Activated T-cell treated with anti-CD3 and anti-CD28 coated beads, Interleukin-2, amount 50 U/mL, for 1 hour (primary cell): ENCODE measurements around the gene CFAP100.

Experiments
- DNase-seq: peaks from one replicate; pipeline ENCODE4 v3.0.0-alpha.2; 2020

Gene CFAP100

GRCh38 chr3:126406389-126407296 is 11.9 kb downstream of the CFAP100 start:
- DNase-seq: no peak

DNA sequence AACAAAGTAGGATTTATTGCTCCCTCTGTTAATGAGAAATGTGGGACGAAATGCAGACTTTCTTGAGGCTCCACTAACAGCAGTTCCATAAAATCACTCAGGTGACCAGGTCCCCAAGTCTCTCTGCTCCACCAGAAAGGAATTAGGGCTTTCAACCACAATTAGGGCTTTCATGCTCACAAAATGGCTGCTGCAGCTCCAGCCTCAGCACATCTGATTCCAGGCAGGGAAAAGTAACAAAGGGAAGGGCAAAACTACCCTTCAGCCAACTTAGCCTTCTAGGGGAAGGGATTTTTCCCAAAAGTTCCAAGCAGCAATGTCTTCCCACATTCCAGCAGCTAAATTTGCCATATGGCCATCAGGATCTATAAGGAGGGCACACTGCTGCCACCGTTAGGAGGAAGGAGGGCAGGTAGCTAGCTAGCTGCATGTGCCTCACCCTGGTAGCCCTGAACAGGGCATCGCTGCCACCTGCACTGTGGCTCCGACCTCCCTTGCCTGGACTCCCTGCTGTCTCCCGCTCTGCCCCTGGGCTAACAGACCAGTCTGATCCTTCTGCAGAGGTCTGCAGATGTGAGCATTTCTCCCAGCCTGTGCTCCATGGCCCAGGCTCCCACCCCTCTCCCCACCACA is 12.8 kb downstream of the CFAP100 start:
- DNase-seq: no peak

- DNase-seq: no peak
Observed at GRCh38 chr3:126408099-126408498, 13.4 kb downstream of the CFAP100 start.

DNA sequence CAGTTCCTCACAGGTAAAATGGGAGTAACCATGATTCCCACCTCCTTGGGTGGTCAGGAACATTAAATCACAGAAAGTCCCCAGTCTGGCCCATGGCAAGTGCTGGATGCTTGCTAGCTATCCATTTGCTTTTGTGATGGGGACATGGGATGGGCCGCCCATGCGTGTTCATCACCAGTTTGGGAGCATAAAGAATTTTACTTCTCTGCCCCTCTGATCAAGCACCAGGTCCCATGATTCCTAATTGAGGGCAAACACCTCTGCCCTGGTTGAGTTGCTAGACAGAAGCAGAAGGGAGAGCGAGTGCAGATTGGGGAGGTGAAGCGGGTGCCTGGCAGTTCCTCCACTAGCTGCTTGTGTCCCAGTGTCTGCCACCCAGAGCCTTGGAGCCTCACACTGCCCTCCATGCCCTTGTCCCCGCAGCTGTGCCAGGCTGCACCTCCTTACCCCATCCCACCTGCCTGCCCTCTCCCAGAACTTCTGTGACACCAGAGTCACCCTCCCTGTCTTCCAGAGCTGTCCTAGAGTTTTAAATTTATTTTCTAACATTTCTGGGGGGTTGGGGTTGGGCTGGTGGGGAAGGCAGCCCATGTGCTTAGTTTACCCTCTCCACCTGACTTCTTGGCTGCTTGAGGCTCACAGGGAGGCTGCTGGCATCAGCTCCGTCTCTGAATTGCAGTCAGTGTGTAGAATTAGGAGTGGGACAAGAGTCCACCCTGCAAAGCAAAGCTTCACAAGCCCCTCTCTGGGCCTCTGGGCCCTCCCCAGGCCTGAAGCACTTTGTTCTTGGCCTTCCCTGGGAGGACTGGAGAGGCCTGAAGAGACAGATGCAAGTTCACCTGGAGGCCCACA is 18.4 kb downstream of the CFAP100 start:
- DNase-seq: no peak

GRCh38 chr3:126413693-126414080 is 19.0 kb downstream of the CFAP100 start:
- DNase-seq: no peak

- no peak for DNase-seq
Observed at GRCh38 chr3:126414406-126414805, 19.7 kb downstream of the CFAP100 start.

- no peak for DNase-seq
Observed at GRCh38 chr3:126414961-126415660, 20.4 kb downstream of the CFAP100 start.

DNA sequence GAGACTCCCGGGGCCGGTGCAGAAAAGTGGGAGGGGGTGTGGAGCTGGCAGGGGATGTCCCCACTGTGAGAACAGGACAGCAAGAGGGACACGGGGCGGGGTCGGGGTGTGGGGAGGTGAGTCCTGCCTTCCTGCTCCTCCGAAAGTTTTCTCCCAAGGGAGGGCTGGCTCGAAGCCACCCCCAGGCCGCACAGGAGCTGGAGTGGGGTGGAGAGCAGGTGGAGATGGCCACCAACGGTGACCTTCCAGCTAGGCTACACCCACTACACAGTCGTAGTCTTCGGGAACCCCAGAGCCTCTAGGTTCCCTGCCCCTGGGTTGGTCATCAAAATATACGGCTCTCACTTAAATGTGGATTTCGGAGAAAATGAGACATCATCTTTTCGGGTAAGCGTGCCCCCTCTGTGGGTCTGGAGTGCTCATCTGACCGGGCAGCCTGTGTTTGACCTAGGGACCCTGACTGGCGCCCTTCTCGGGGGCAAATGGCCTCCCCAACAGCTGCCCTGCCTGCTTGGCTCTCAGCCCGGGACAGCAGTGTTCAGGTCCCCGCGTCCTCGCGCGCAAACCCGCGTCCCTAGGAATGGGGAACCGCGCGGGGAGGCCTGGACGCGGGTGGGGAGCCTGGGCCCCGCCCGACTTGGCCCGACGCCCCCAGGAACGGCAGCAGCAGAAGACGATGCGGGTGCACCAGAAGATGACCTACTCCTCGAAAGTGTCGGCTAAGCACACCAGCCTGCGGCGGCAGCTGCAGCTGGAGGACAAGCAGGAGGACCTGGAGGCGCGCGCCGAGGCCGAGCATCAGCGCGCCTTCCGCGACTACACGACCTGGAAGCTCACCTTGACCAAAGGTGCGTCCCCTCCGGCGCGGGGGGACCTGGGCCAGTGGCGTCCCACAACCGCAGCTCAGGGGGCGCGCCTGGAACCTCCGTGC is 21.2 kb downstream of the CFAP100 start:
- no peak for DNase-seq

GRCh38 chr3:126416943-126417342 is 22.2 kb downstream of the CFAP100 start:
- DNase-seq: no peak

DNA sequence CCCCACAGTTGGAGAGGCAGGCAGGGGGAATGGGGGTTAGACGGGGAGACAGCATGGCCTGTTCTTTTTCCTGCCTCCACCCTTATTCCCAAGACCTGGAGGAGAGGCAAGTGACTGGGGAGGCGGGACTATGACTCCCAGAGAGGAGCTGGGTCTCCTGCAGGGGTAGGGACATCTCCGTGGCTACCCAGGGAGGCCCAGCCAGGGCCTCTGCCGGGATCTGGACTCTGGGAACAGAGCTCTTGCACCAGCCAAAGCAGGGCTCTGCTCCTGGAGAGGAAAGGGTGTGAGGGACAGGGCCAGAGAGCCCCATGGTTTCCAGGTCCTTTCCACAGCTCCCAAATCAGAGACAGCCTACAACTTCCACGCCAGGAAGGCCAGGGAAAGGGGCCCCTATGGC is 22.8 kb downstream of the CFAP100 start:
- no peak for DNase-seq

- DNase-seq: no peak
Observed at GRCh38 chr3:126417981-126418530, 23.3 kb downstream of the CFAP100 start.

GRCh38 chr3:126418661-126419131 is 24.0 kb downstream of the CFAP100 start:
- DNase-seq: no peak

GRCh38 chr3:126419151-126419703 is 24.5 kb downstream of the CFAP100 start:
- no peak for DNase-seq

DNA sequence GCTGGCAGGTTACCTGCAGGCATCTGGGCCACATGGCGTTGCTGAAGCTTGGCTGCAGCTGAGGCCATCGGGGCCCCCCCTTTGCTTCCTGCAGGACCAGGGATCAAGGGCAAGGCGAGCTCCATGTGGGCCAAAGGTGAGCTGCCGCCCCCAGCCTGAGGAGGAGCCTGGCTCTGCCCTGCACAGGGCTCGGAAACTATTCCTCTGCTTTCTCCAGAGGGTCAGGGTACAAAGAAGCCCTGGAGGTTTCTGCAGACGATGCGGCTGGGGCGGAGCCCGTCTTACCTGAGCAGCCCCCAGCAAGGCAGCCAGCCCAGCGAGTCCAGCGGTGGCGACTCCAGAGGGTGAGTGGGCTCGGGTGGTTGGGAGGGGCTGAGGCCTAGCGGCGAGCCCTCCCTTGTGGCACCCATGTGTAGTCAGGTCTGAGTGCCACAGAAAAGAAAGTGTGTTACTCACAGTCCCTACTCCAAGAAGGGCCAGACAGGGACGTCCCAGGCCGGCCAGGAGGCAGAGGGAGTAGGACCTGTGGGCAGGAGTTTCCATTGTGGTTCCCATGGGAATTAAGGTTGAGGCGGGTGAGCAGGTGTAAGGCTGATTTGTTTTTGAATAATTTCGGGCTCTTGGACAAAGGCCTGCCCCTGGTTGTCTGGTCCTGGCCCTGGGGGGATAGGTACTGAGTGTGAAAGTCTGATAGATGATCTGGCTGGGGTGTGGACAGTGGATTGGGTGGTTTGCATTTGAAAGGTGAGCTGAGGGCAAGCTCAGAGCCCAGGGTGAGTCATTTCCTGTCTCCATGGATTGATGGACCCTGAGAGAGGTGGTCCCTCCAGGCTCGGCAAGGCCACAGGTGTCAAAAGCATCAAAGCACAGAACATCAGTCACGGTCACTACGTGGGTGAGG is 25.4 kb downstream of the CFAP100 start:
- DNase-seq: no peak

DNA sequence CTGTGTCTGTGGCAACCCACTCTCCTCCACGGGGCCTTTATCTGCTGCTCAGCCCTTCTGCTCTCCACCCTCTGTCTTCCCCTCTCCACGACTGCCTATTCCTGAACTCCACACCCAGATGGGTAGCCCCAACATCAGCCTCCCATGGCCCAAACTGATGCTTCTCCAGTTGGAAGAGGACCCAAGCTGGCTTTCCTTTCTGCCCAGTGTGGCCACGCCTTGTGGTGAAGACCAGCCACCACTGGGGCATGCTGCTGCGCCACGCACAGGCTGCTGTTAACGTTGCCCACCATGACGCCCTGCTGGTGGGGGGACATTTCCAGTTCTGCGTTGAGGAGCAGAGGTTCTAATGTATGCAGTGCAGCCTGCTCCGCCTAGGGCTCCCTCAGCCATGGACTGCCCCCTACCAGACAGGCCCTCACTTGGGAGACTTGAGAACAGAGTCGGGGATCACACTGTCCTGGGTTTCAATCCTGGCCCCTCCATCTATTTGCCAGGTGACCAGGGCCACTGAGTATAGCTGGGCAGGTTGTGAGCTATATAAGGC is 26.9 kb downstream of the CFAP100 start:
- DNase-seq: no peak

DNA sequence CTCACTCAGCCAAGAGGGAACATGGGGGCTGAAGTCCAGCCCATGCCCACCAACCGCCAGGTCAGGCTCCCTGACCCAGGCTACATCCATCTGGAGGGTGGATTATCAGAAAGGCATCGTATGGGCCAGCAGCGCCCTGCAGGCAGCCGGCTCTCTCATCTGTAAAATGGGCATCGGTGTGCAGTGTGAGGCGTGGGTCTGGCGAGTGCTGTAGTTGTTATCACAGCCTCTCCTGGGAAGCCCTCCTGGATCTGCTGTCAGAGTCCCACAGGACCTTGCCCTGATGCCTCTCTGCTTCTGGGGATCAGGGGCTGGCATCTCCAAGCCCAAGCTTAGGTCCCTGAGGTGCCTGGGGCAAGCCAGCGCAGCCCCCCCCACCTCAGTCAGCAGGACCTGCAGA is 27.4 kb downstream of the CFAP100 start:
- DNase-seq: no peak

DNA sequence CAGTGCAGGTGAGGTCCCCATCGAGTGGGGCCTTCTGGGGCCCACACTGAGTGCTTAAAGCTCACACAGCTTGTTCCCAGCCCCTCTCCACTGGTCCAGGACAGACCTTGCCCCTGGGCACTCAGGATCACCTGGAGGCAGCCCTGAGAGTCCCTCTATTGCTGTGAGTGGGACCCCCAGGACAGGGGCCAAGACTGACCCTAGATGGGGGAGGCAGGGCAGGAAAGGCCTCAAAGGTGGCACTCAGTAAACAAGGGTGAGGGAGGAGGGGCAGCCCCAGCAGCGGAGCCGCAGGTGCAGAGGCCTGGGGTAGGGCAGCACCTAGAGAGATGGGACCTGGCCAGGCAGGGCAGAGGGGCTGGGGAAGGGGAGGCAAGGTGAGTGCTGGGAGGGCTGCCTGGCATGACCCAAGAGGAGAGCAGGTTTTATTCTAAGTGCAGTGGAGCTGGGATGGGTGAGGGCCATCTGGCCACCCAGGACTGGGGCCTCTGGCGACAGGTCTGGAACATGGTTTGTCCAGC is 27.9 kb downstream of the CFAP100 start:
- no peak for DNase-seq

- DNase-seq: no peak
Observed at GRCh38 chr3:126423191-126424038, 28.7 kb downstream of the CFAP100 start.
